ENCODE results near the gene EEA1.

- TF ChIP-seq POLR2AphosphoS5 (IDR thresholded peaks at IDR 0.05; ENCODE audit: low read depth, low read length) = no peak
- no peak for TF ChIP-seq REST (IDR thresholded peaks at IDR 0.05; ENCODE audit: insufficient read depth in 1 of 2, low read depth in 2 of 2, low read length in 2 of 2)
- no peak for TF ChIP-seq TAF1 (IDR thresholded peaks at IDR 0.05; ENCODE audit: borderline replicate concordance, insufficient read depth, low read length)
Observed at GRCh38 chr12:92897844-92898243, 31.3 kb downstream of the EEA1 start.
